ENCODE data around the gene PPDPF. TPM values are rescaled to one million over a fixed set of nuclear protein-coding genes. Genes with fewer than 3 reads are reported as not detected.

The PPDPF gene
- total and polyA plus RNA-seq, 2 of the 8 experiments (the other 6 are each of a cell fraction or from before 2014, with no cell fraction given), result 30.5 to 138 TPM

DNA sequence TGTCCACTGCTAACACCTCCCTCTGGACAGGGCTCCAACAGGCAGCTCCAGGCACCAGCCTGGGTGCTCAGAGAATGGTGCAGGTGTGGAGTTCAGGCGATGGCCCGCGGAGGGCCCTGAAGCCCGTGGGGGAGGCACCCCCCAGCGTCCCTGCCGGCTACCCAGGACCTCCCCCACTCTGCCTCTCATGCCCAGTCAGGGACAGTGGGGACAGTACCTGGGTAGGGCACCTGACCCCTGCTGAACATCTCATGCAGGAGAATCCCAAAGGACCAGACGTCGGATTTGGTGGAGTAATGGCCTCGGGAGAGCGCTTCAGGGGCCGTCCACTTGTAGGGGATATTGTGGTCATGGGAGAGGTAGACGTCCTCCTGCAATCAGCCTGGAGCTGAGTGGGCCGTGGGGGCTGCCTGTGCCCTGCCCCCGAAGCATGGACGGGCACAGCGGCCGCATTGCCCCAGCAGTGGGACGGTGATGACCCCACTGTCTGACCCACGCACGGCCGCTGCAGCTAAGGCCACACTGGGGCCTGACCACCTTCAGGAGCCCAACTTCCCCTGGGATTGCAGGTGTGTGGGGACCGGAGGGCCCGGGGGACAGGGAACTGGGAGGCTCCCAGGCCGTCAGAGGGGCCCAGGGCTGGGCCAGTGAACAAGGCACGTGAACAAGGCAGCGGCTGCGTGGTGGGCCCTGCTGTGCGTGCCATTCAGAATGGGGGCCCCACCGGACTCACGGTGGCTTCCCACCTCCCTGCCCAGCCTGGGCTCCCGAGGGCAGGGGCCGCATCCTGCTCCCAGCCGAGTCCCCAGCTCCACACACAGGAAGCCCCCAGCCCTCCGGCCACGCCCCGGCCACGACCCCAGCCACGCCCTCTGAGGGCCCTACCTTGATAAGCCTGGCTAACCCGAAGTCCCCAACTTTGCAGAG lies 9.6 kb downstream of the PPDPF start:
- H3K14ac ChIP-seq (ENCODE audit: insufficient read length), result no peak overlapping the region
- no peak overlapping the region for H4K5ac ChIP-seq (ENCODE audit: insufficient read length, low read depth, low read length)
- no peak for DNase-seq (ENCODE audit: low read depth in 1 of 2, low spot score in 2 of 2)
- H2BK120ac ChIP-seq (replicated peaks; ENCODE audit: low read depth, low read length), result no peak overlapping the region
- no peak overlapping the region for H2AK5ac ChIP-seq (ENCODE audit: low read depth, low read length)
- H2BK12ac ChIP-seq (ENCODE audit: low read depth, low read length), result no peak overlapping the region
- no peak overlapping the region for H2BK5ac ChIP-seq (ENCODE audit: low read depth, low read length)
- no peak overlapping the region for H3K4me3 ChIP-seq (ENCODE audit: extremely low read depth in 1 of 4, insufficient read depth in 2 of 4, low read depth in 3 of 4, low read length in 4 of 4)
- peaks cover 3% of the 10 kb centered on the region; the same call in 1 of the 2 replicates for H3K23me2 ChIP-seq (ENCODE audit: low read depth, low read length)
- H3K23ac ChIP-seq (ENCODE audit: insufficient read length), result no peak overlapping the region
- H3K27ac ChIP-seq (ENCODE audit: low read depth, low read length), result no peak overlapping the region
- no peak overlapping the region for H2BK15ac ChIP-seq (ENCODE audit: low read length)
- peaks cover 0 to 9% (median under 1%) of the 10 kb centered on the region in 4 experiments; a peak in 5 of 7 replicates for H3K4me1 ChIP-seq (replicated peaks in 1 of 4; ENCODE audit: control insufficient read depth in 3 of 4, insufficient read depth in 4 of 4, low read length in 3 of 4)
- H3K4me2 ChIP-seq (ENCODE audit: insufficient read depth in 1 of 2, low read depth in 2 of 2, low read length in 2 of 2), result no peak overlapping the region
- FAIRE-seq, result no peak
- POLR2A ChIA-PET (ENCODE audit: partially characterized antibody), result interaction anchor here (0.9 to 7.8 kb wide), 7 partner anchors 8 to 418 kb away, joined by 3 to 59 read pairs (median 3); partner anchors contain the start of gene PPDPF
- peak overlapping the region; percentile 11; the same call in 1 of the 2 replicates for H4K8ac ChIP-seq (ENCODE audit: extremely low read depth, insufficient read depth, low read length)
- no peak overlapping the region for H3K9ac ChIP-seq (replicated peaks in 1 of 4; ENCODE audit: extremely low read depth in 1 of 4, low read depth in 3 of 4, low read length in 3 of 4)
- no peak overlapping the region for H3K18ac ChIP-seq (ENCODE audit: extremely low read depth, low read length)
- H3K9me3 ChIP-seq (ENCODE audit: insufficient read depth in 2 of 2, low read depth in 1 of 2, low read length in 1 of 2), result no peaks in the 10 kb centered on the region
- WGBS, 2 experiments (ENCODE audit: extremely low coverage in 1 of 2, insufficient coverage in 1 of 2, insufficient read length in 1 of 2, insufficient replicate concordance in 2 of 2, low coverage in 1 of 2, low lambda C conversion rate in 2 of 2, missing lambda C conversion rate in 1 of 2), result 88% methylated on average over 39 of the region's 39 CpGs; no CpG with 5 or more reads in 1 of the 2 experiments
- H3K4ac ChIP-seq (replicated peaks; ENCODE audit: insufficient read length, low read depth, low read length), result no peak overlapping the region
- peaks cover 0 to 3% of the 10 kb centered on the region in 2 experiments for H4K20me1 ChIP-seq (replicated peaks in 1 of 2; ENCODE audit: control insufficient read depth in 1 of 2, insufficient read depth in 2 of 2, low read length in 2 of 2)
- no peak for TF ChIP-seq CREB1 (IDR thresholded peaks at IDR 0.05)
- no peak for TF ChIP-seq JUN (IDR thresholded peaks at IDR 0.05; ENCODE audit: low read depth, low read length)
- no peak for TF ChIP-seq CBX8 (IDR thresholded peaks at IDR 0.05; ENCODE audit: borderline replicate concordance, low read depth, low read length)
- TF ChIP-seq, protein P1, sequence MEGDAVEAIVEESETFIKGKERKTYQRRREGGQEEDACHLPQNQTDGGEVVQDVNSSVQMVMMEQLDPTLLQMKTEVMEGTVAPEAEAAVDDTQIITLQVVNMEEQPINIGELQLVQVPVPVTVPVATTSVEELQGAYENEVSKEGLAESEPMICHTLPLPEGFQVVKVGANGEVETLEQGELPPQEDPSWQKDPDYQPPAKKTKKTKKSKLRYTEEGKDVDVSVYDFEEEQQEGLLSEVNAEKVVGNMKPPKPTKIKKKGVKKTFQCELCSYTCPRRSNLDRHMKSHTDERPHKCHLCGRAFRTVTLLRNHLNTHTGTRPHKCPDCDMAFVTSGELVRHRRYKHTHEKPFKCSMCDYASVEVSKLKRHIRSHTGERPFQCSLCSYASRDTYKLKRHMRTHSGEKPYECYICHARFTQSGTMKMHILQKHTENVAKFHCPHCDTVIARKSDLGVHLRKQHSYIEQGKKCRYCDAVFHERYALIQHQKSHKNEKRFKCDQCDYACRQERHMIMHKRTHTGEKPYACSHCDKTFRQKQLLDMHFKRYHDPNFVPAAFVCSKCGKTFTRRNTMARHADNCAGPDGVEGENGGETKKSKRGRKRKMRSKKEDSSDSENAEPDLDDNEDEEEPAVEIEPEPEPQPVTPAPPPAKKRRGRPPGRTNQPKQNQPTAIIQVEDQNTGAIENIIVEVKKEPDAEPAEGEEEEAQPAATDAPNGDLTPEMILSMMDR (IDR thresholded peaks at IDR 0.05; ENCODE audit: control extremely low read depth in 1 of 3, insufficient read depth in 1 of 3, low read depth in 1 of 3, low read length in 3 of 3), result no peak
- H3K36me3 ChIP-seq (ENCODE audit: control insufficient read depth in 2 of 4, insufficient read depth in 4 of 4, low read length in 3 of 4), result no peaks in the 10 kb centered on the region
- H3K79me1 ChIP-seq (ENCODE audit: low read depth, low read length), result no peaks in the 10 kb centered on the region; the same call in 1 of the 2 replicates
- H2AFZ ChIP-seq (ENCODE audit: low read length), result no peak overlapping the region
- CTCF ChIA-PET (ENCODE audit: partially characterized antibody), result interaction anchor here (0.8 to 1.9 kb wide), 6 partner anchors 11 to 88 kb away, joined by 3 to 5 read pairs (median 4); partner anchors contain the start of gene HELZ2
- no peak overlapping the region for H4K91ac ChIP-seq (replicated peaks; ENCODE audit: insufficient read length, low read length)
- H3K79me2 ChIP-seq (ENCODE audit: control insufficient read depth in 1 of 2, insufficient read depth in 2 of 2, low read length in 2 of 2), result no peaks in the 10 kb centered on the region
- H3K27me3 ChIP-seq (replicated peaks in 1 of 4; ENCODE audit: control insufficient read depth in 3 of 4, extremely low read depth in 1 of 4, insufficient read depth in 3 of 4, low read length in 3 of 4), result no peaks in the 10 kb centered on the region
- no peak overlapping the region for H3K56ac ChIP-seq (replicated peaks; ENCODE audit: insufficient read length, low read depth, low read length)
- H2BK20ac ChIP-seq (ENCODE audit: low read length), result no peak overlapping the region

Data from H1 (cell line).